ENCODE measurements around the gene ICE1.

ICE1 gene

GRCh38 chr5:5421961-5422818 is at the start of gene ICE1:
Gene ICE1, plus strand, starts transcription at chr5:5422677. Its CDS starts 239 bp downstream, at chr5:5422916.
- H3K4me1 ChIP-seq, result peaks cover 46% of the 10 kb centered on the region
- peak within 1 kb of the TSS; percentile 91 for H3K27ac ChIP-seq
- H3K4me3 ChIP-seq, result peak within 1 kb of the TSS; percentile 98
- no peaks in the 10 kb centered on the region for H3K27me3 ChIP-seq
- peak within 1 kb of the TSS; percentile 94 for H3K9ac ChIP-seq
- TF ChIP-seq Cebpa-rat (IDR thresholded peaks at IDR 0.05), result no peak
- H3K4me2 ChIP-seq, result peak within 1 kb of the TSS; percentile 94
- no peaks in the 10 kb centered on the region for H3K9me3 ChIP-seq
- H3K36me3 ChIP-seq, result peaks cover 25% of the 10 kb centered on the region
- H4K20me1 ChIP-seq, result peaks cover 47% of the 10 kb centered on the region

- 0 out of 2 replicates have a peak overlapping the region, but pooled peaks have one; percentile 61 for H3K4me2 ChIP-seq
These were observed 49.5 kb upstream of the ICE1 start for GRCh38 chr5:5372930-5373329.

GRCh38 chr5:5373351-5373989 is 49.0 kb upstream of the ICE1 start:
- Histone ChIP-seq H3K36me3 (no peaks in the 10 kb centered on the region), H3K27ac (no peak overlapping the region), H3K4me3 (no peak overlapping the region), H3K9me3 (peaks cover 13% of the 10 kb centered on the region), H3K9ac (no peak overlapping the region), H4K20me1 (no peaks in the 10 kb centered on the region), H3K27me3 (no peaks in the 10 kb centered on the region), H3K4me1 (peaks cover 43% of the 10 kb centered on the region), H3K4me2 (no peak overlapping the region)
- no peak for TF ChIP-seq Cebpa-rat (IDR thresholded peaks at IDR 0.05)

More at GRCh38 chr5:5372930-5373329, 49.5 kb upstream of the ICE1 start:
- Histone ChIP-seq H3K4me1 (peaks cover 43% of the 10 kb centered on the region), H4K20me1 (no peaks in the 10 kb centered on the region), H3K4me3 (no peak overlapping the region), H3K9ac (no peak overlapping the region), H3K36me3 (no peaks in the 10 kb centered on the region), H3K27ac (no peak overlapping the region), H3K9me3 (peaks cover 12% of the 10 kb centered on the region), H3K27me3 (no peaks in the 10 kb centered on the region)
- TF ChIP-seq Cebpa-rat (IDR thresholded peaks at IDR 0.05), result no peak

GRCh38 chr5:5374009-5374715 is 48.3 kb upstream of the ICE1 start:
- H3K4me1 ChIP-seq, result peaks cover 41% of the 10 kb centered on the region
- no peaks in the 10 kb centered on the region for H3K36me3 ChIP-seq
- H3K4me3 ChIP-seq, result no peak overlapping the region
- no peak for TF ChIP-seq Cebpa-rat (IDR thresholded peaks at IDR 0.05)
- H3K27ac ChIP-seq, result no peak overlapping the region
- peaks cover 13% of the 10 kb centered on the region for H3K9me3 ChIP-seq
- no peak overlapping the region for H3K4me2 ChIP-seq
- H3K27me3 ChIP-seq, result no peaks in the 10 kb centered on the region
- H3K9ac ChIP-seq, result no peak overlapping the region
- no peaks in the 10 kb centered on the region for H4K20me1 ChIP-seq

- Histone ChIP-seq H3K27ac (no peak overlapping the region), H3K27me3 (no peaks in the 10 kb centered on the region), H3K4me1 (peaks cover 15% of the 10 kb centered on the region), H3K9me3 (peaks cover 13% of the 10 kb centered on the region), H3K36me3 (no peaks in the 10 kb centered on the region), H3K4me2 (no peak overlapping the region), H4K20me1 (no peaks in the 10 kb centered on the region), H3K4me3 (no peak overlapping the region), H3K9ac (no peak overlapping the region)
- TF ChIP-seq Cebpa-rat (IDR thresholded peaks at IDR 0.05), result no peak
These were observed 44.7 kb upstream of the ICE1 start for GRCh38 chr5:5377780-5378179.

- Histone ChIP-seq H3K4me2 (no peak overlapping the region), H3K4me3 (no peak overlapping the region), H3K36me3 (no peaks in the 10 kb centered on the region), H3K4me1 (peaks cover 10% of the 10 kb centered on the region), H4K20me1 (no peaks in the 10 kb centered on the region), H3K9ac (no peak overlapping the region), H3K9me3 (peaks cover 13% of the 10 kb centered on the region), H3K27ac (no peak overlapping the region), H3K27me3 (no peaks in the 10 kb centered on the region)
- TF ChIP-seq Cebpa-rat (IDR thresholded peaks at IDR 0.05), result no peak
These were observed 43.9 kb upstream of the ICE1 start for GRCh38 chr5:5378531-5378930.

GRCh38 chr5:5380298-5380697 is 42.2 kb upstream of the ICE1 start:
- H4K20me1 ChIP-seq, result no peaks in the 10 kb centered on the region
- no peaks in the 10 kb centered on the region for H3K4me1 ChIP-seq
- peaks cover 13% of the 10 kb centered on the region for H3K9me3 ChIP-seq
- no peaks in the 10 kb centered on the region for H3K36me3 ChIP-seq
- H3K9ac ChIP-seq, result no peak overlapping the region
- no peak for TF ChIP-seq Cebpa-rat (IDR thresholded peaks at IDR 0.05)
- no peaks in the 10 kb centered on the region for H3K27me3 ChIP-seq
- no peak overlapping the region for H3K4me2 ChIP-seq
- no peak overlapping the region for H3K27ac ChIP-seq
- H3K4me3 ChIP-seq, result no peak overlapping the region

GRCh38 chr5:5381310-5381913 is 41.1 kb upstream of the ICE1 start:
- Histone ChIP-seq H3K27me3 (no peaks in the 10 kb centered on the region), H3K9me3 (peaks cover 11% of the 10 kb centered on the region), H3K27ac (no peak overlapping the region), H3K4me3 (no peak overlapping the region), H3K4me2 (no peak overlapping the region), H4K20me1 (no peaks in the 10 kb centered on the region), H3K9ac (no peak overlapping the region), H3K36me3 (no peaks in the 10 kb centered on the region), H3K4me1 (no peaks in the 10 kb centered on the region)
- TF ChIP-seq Cebpa-rat (IDR thresholded peaks at IDR 0.05), result no peak

GRCh38 chr5:5383461-5383860 is 39.0 kb upstream of the ICE1 start:
- H3K36me3 ChIP-seq, result no peaks in the 10 kb centered on the region
- H3K4me2 ChIP-seq, result no peak overlapping the region
- no peaks in the 10 kb centered on the region for H4K20me1 ChIP-seq
- no peak overlapping the region for H3K4me3 ChIP-seq
- H3K27ac ChIP-seq, result no peak overlapping the region
- no peak for TF ChIP-seq Cebpa-rat (IDR thresholded peaks at IDR 0.05)
- H3K27me3 ChIP-seq, result no peaks in the 10 kb centered on the region
- no peaks in the 10 kb centered on the region for H3K9me3 ChIP-seq
- no peak overlapping the region for H3K9ac ChIP-seq
- H3K4me1 ChIP-seq, result no peaks in the 10 kb centered on the region

Data from BLaER1 (cell line).